ENCODE results near the gene TTYH3. TPM values are rescaled to one million over a fixed set of nuclear protein-coding genes. Genes with fewer than 3 reads are reported as not detected.
A peak's percentile ranks its signal among the peaks of the same experiment; 100 is the strongest.

The TTYH3 gene
- total and polyA plus RNA-seq, 2 of the 13 experiments (the other 11 are each of a cell fraction or from before 2014, with no cell fraction given) = 26.3 to 50.0 TPM

DNA sequence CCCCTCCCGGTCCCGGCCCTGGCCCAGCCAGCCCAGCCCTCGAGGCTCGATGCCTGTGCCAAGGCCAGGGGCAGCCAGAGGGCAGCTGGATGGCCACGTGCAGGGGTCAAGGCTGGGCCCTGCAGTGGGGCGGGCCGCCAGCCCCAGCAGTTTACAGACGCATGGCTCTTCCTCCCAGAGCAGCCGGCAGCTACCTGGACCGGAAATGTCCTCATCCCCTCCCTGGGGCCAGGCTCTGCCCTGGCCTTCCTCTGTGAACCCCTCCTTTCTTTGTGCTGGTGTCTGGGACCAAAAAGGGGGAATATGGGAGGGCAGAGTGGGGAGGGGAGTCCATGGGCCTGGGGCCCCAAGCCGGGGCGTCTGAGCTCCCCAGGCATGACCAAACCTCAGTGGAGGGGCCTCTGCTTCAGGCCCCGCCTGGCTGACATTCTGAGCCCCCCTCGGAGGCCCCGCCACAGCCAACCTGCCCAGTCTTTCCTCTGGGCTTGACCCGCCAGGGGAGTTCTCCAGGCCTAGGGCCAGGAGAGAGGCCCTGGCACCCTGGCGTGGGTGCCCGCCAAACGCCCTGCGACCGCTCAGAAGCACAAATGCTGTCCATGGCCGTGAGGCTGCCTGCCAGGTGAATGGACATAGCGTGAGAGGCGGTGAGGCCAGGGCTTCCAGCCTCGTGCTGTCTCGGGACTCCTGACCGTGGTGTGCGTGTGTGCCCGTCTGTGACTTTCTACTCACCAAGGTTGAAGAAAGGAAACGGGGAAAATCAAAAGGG lies 31.5 kb downstream of the TTYH3 start (continued):
- TF ChIP-seq ZNF34 (CRISPR knock-in tag; IDR thresholded peaks at IDR 0.05; ENCODE audit: borderline replicate concordance) (0 out of 2 replicates have a peak, but pooled peaks have one; percentile 43), PAXIP1 (CRISPR knock-in tag; conservative IDR thresholded peaks at IDR 0.05) (peak; percentile 83), ZNF44 (CRISPR knock-in tag; IDR thresholded peaks at IDR 0.05) (no peak), SIX1 (CRISPR knock-in tag; IDR thresholded peaks at IDR 0.05; ENCODE audit: borderline replicate concordance) (no peak), ISX (CRISPR knock-in tag; conservative IDR thresholded peaks at IDR 0.05) (no peak), ZNF281 (CRISPR knock-in tag; IDR thresholded peaks at IDR 0.05; ENCODE audit: borderline replicate concordance) (no peak; the same call in 1 of the 2 replicates), ZNF562 (CRISPR knock-in tag; IDR thresholded peaks at IDR 0.05; ENCODE audit: borderline replicate concordance) (no peak), TAF15 (IDR thresholded peaks at IDR 0.05; ENCODE audit: low read depth, low read length, poor library complexity, severe bottlenecking) (no peak), CAMTA2 (CRISPR knock-in tag; IDR thresholded peaks at IDR 0.05; ENCODE audit: borderline replicate concordance) (no peak), DPF2 (CRISPR knock-in tag; IDR thresholded peaks at IDR 0.05; ENCODE audit: borderline replicate concordance, low read depth) (peak; percentile 73), PATZ1 (CRISPR knock-in tag; IDR thresholded peaks at IDR 0.05) (peak; percentile 92), ZFP41 (CRISPR knock-in tag; IDR thresholded peaks at IDR 0.05; ENCODE audit: borderline replicate concordance) (peak; percentile 74; the same call in 1 of the 2 replicates), ZBTB20 (CRISPR knock-in tag; IDR thresholded peaks at IDR 0.05; ENCODE audit: borderline replicate concordance, low read depth) (peak; percentile 84; the same call in 1 of the 2 replicates), HES4 (CRISPR knock-in tag; IDR thresholded peaks at IDR 0.05; ENCODE audit: borderline replicate concordance) (peak; percentile 94), ZNF224 (CRISPR knock-in tag; IDR thresholded peaks at IDR 0.05) (peak; percentile 77; the same call in 1 of the 2 replicates), CBX2 (IDR thresholded peaks at IDR 0.05; ENCODE audit: low read depth, low read length) (no peak), CBX2 (CRISPR knock-in tag; IDR thresholded peaks at IDR 0.05; ENCODE audit: low read depth) (no peak)
- TF ChIP-seq, protein P1, sequence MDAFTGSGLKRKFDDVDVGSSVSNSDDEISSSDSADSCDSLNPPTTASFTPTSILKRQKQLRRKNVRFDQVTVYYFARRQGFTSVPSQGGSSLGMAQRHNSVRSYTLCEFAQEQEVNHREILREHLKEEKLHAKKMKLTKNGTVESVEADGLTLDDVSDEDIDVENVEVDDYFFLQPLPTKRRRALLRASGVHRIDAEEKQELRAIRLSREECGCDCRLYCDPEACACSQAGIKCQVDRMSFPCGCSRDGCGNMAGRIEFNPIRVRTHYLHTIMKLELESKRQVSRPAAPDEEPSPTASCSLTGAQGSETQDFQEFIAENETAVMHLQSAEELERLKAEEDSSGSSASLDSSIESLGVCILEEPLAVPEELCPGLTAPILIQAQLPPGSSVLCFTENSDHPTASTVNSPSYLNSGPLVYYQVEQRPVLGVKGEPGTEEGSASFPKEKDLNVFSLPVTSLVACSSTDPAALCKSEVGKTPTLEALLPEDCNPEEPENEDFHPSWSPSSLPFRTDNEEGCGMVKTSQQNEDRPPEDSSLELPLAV (CRISPR knock-in tag; conservative IDR thresholded peaks at IDR 0.05; ENCODE audit: low read depth) = no peak

All from HepG2 (cell line).